ENCODE data around the gene MIB1. TPM values are rescaled to one million over a fixed set of nuclear protein-coding genes. Genes with fewer than 3 reads are reported as not detected.

The MIB1 gene
- total and polyA plus RNA-seq, 9 of the 15 experiments (the other 6 are each of a cell fraction or from before 2014, with no cell fraction given) = 7.2 to 43.8 (median 23.2) TPM

DNA sequence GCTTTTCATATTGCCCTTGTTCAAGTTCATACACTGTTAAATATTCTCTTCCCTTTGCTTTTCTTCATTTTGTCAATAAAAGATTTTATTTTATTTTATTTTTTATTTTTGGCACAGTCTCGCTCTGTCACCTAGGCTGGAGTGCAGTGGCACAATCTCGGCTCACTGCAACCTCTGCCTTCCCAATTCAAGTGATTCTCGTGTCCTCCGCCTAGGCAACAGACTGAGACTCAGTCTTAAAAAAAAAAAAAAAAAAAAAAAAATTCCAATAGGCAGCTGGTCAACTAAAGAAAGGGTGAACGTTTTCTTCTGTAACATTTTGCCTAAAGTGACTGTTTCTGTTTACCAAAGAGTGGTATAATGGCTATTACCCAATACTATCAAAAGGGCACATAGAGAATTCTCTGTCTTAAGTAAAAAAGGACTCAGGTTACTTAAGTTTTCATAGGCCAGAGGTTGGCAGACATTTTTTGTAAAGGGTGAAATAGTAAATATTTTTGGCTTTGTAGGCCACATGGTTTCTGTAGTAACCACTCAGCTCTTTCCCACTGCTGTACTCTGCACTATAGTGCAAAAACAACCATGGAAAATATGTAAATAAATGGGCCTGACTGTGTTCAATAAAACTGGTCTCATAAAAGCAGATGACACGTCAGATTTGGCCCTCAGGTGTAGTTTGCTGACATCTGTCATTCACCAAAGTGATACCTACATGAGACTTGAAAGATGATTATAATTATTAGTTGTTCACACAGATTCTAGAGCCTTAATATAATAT is 113.4 kb downstream of the MIB1 start:
- H3K9me3 ChIP-seq (replicated peaks; ENCODE audit: control insufficient read depth, insufficient read depth, low read depth, low read length) = no peaks in the 10 kb centered on the region
- DNase-seq (ENCODE audit: extremely low read depth in 1 of 4, low spot score in 3 of 4) = no peak
- BruUV-seq (replicated peaks) = no TSS peak
- no peak overlapping the region for H3K4me2 ChIP-seq (ENCODE audit: insufficient read depth, low read length)
- no peaks in the 10 kb centered on the region for H3K9me1 ChIP-seq (ENCODE audit: control insufficient read depth, insufficient read depth, low read length)
- H2AFZ ChIP-seq (ENCODE audit: low read depth, low read length) = no peak overlapping the region
- no peaks in the 10 kb centered on the region for H3K27me3 ChIP-seq (ENCODE audit: control insufficient read depth in 2 of 2, insufficient read depth in 2 of 2, low read length in 2 of 2)
- in situ Hi-C loops (cut with MboI) (no loop called here), intact Hi-C loops (cut with micrococcal nuclease) (loop anchor here (5.0 to 10.0 kb wide), 3 partner anchors 59 to 372 kb away; partner anchors contain the start of gene SNRPD1)
- H3K79me2 ChIP-seq (ENCODE audit: control insufficient read depth, insufficient read depth, low read length) = no peaks in the 10 kb centered on the region
- no peak for ATAC-seq
- peaks cover 40% of the 10 kb centered on the region; the same call in 2 of the 3 replicates for H3K36me3 ChIP-seq (ENCODE audit: control insufficient read depth, insufficient read depth, low read length)
- no peaks in the 10 kb centered on the region for H4K20me1 ChIP-seq (replicated peaks; ENCODE audit: control insufficient read depth, insufficient read depth, low read length)
- no peak overlapping the region for H3K27ac ChIP-seq (ENCODE audit: extremely low read depth, low read depth, low read length)
- CTCF ChIA-PET (ENCODE audit: low intra/inter-chr PET ratio) = no interaction called here
- H3K9ac ChIP-seq (ENCODE audit: insufficient read depth in 1 of 2, low read depth in 2 of 2, low read length in 2 of 2) = no peak overlapping the region
- no peak for FAIRE-seq
- WGBS (ENCODE audit: insufficient coverage, low coverage, missing lambda C conversion rate) = 91% methylated on average over 5 of the region's 6 CpGs
- POLR2A ChIA-PET = interaction anchor here (0.6 to 1.5 kb wide), 3 partner anchors 12 to 331 kb away, joined by 3 read pairs; no protein-coding TSS in a partner anchor
- H3K4me1 ChIP-seq (replicated peaks in 1 of 2; ENCODE audit: control insufficient read depth in 2 of 2, insufficient read depth in 2 of 2, low read length in 2 of 2) = no peaks in the 10 kb centered on the region
- no peak overlapping the region for H3K4me3 ChIP-seq
- TF ChIP-seq HDAC3 (IDR thresholded peaks at IDR 0.05; ENCODE audit: borderline replicate concordance, partially characterized antibody) = no peak
- TF ChIP-seq, protein P1, sequence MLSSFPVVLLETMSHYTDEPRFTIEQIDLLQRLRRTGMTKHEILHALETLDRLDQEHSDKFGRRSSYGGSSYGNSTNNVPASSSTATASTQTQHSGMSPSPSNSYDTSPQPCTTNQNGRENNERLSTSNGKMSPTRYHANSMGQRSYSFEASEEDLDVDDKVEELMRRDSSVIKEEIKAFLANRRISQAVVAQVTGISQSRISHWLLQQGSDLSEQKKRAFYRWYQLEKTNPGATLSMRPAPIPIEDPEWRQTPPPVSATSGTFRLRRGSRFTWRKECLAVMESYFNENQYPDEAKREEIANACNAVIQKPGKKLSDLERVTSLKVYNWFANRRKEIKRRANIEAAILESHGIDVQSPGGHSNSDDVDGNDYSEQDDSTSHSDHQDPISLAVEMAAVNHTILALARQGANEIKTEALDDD (IDR thresholded peaks at IDR 0.05) = no peak
- TF ChIP-seq ZNF431 (CRISPR knock-in tag; IDR thresholded peaks at IDR 0.05) = no peak
- TF ChIP-seq, protein P2, sequence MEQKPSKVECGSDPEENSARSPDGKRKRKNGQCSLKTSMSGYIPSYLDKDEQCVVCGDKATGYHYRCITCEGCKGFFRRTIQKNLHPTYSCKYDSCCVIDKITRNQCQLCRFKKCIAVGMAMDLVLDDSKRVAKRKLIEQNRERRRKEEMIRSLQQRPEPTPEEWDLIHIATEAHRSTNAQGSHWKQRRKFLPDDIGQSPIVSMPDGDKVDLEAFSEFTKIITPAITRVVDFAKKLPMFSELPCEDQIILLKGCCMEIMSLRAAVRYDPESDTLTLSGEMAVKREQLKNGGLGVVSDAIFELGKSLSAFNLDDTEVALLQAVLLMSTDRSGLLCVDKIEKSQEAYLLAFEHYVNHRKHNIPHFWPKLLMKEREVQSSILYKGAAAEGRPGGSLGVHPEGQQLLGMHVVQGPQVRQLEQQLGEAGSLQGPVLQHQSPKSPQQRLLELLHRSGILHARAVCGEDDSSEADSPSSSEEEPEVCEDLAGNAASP (IDR thresholded peaks at IDR 0.05) = no peak
- TF ChIP-seq, protein P3, sequence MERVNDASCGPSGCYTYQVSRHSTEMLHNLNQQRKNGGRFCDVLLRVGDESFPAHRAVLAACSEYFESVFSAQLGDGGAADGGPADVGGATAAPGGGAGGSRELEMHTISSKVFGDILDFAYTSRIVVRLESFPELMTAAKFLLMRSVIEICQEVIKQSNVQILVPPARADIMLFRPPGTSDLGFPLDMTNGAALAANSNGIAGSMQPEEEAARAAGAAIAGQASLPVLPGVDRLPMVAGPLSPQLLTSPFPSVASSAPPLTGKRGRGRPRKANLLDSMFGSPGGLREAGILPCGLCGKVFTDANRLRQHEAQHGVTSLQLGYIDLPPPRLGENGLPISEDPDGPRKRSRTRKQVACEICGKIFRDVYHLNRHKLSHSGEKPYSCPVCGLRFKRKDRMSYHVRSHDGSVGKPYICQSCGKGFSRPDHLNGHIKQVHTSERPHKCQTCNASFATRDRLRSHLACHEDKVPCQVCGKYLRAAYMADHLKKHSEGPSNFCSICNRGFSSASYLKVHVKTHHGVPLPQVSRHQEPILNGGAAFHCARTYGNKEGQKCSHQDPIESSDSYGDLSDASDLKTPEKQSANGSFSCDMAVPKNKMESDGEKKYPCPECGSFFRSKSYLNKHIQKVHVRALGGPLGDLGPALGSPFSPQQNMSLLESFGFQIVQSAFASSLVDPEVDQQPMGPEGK (CRISPR knock-in tag; IDR thresholded peaks at IDR 0.05; ENCODE audit: borderline replicate concordance) = no peak
- TF ChIP-seq TEAD2 (tag; IDR thresholded peaks at IDR 0.05) = no peak
- TF ChIP-seq NCOA6 (IDR thresholded peaks at IDR 0.05) = no peak
- no peak for TF ChIP-seq HCFC1 (IDR thresholded peaks at IDR 0.05; ENCODE audit: low read depth, low read length)
- TF ChIP-seq ZNF124 (CRISPR knock-in tag; IDR thresholded peaks at IDR 0.05) = no peak
- TF ChIP-seq ZNF263 (CRISPR knock-in tag; IDR thresholded peaks at IDR 0.05; ENCODE audit: borderline replicate concordance) = no peak
- TF ChIP-seq, protein P4, sequence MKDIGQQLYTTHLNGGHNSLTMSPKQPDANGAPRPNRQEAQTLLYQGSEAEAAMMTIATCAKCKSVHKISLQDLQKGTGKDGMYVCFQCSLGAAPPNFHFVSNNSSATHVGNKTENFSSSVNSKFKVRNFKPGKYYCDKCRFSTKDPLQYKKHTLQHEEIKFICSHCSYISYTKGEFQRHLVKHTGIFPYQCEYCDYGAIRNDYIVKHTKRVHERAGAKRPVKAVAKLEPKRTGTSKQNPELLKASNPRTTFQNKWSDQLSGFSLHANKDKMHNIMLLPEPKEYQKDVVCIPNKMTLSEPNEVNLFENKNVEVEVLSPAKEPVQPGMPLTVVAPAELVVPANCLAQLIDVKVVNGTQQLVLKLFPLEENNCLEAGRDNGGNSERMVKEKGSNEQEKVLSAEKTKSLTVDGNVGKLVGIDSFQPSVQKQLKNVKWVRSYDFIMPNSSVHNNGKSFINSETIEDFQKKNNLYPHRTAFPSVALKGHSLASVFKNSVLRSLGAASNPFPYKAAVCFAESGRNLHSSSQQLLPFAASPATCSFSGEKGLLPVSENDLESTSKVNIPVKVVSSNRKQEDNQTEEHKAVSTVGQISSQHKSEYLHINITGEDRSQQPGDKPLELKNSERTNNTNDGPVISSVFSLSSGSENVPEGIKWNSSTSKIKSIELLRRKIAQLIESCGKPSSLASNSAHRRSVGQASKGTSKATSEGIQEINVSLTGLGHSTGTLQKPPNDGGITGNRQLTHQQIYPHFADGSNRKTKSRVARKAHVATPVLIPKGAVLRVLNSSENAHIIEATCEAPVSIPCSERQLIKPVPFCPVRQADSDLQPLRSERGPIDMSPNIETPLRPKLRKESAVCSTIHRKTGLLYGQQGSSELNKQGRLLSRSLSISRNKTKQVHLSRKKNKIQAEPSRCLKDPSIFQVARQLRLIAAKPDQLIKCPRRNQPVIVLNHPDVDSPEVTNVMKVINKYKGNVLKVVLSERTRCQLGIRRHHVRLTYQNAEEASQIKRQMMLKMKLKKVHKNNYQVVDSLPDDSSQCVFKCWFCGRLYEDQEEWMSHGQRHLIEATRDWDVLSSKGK (CRISPR knock-in tag; IDR thresholded peaks at IDR 0.05) = no peak
- no peak for TF ChIP-seq SRF (CRISPR knock-in tag; IDR thresholded peaks at IDR 0.05)
- no peak for TF ChIP-seq SRSF1 (IDR thresholded peaks at IDR 0.05; ENCODE audit: low read depth, low read length)
- no peak for TF ChIP-seq SIN3B (IDR thresholded peaks at IDR 0.05; ENCODE audit: low read depth)
